Neutrophil (primary cell): ENCODE results near the gene C1orf35.
A peak's percentile ranks its signal among the peaks of the same experiment; 100 is the strongest.

Experiments
- H3K27ac ChIP-seq: fragments of 200-600 bp; sonication (generic); 2 replicates; pipeline ENCODE4 v1.5.1; 2016; ENCODE audit warnings: mild to moderate bottlenecking, moderate library complexity
- H3K27me3 ChIP-seq: fragments of 200-600 bp; sonication (generic); 2 replicates; pipeline ENCODE4 v1.6.0; 2016; ENCODE audit warnings: mild to moderate bottlenecking
- H3K36me3 ChIP-seq: fragments of 200-600 bp; sonication (generic); 2 replicates; pipeline ENCODE4 v1.5.1; 2017
- H3K4me1 ChIP-seq, 2 experiments: fragments of 200-600 bp in 1 of 2; sonication (generic) in 1 of 2; 1 replicate in 1 of 2; 2 replicates in 1 of 2; pipeline versions ENCODE4 v1.5.1 to v1.6.1; 2013 to 2016; ENCODE audit warnings: low read depth in 1 of 2, low read length in 1 of 2, mild to moderate bottlenecking in 1 of 2, moderate library complexity in 1 of 2; ENCODE audit not compliant: control insufficient read depth in 1 of 2, insufficient read depth in 1 of 2
- H3K4me3 ChIP-seq, 2 experiments: fragments of 200-600 bp in 1 of 2; sonication (generic) in 1 of 2; 1 replicate in 1 of 2; 2 replicates in 1 of 2; pipeline ENCODE4 v1.5.1; 2013 to 2016; ENCODE audit warnings: low read depth in 1 of 2, low read length in 1 of 2, mild to moderate bottlenecking in 1 of 2, moderate library complexity in 1 of 2
- H3K9me3 ChIP-seq: fragments of 200-600 bp; sonication (generic); 2 replicates; pipeline ENCODE4 v1.5.1; 2016
- TF ChIP-seq, protein P1 (sequence below): fragments of 200-600 bp; sonication (generic); IDR thresholded peaks from 2 replicates; pipeline ENCODE4 v1.5.1; 2016; ENCODE audit warnings: antibody characterized with exemption

C1orf35 gene

GRCh38 chr1:228101994-228102790, 933 bp downstream of the C1orf35 start:
- Histone ChIP-seq H3K27me3 (no peaks in the 10 kb centered on the region), H3K27ac (peak overlapping the region; percentile 93), H3K4me1 (peaks cover 29 to 35% of the 10 kb centered on the region in 2 experiments), H3K36me3 (peaks cover 46% of the 10 kb centered on the region), H3K9me3 (no peaks in the 10 kb centered on the region), H3K4me3 (peak overlapping the region; percentile 92 to 97)
- TF ChIP-seq, protein P1, sequence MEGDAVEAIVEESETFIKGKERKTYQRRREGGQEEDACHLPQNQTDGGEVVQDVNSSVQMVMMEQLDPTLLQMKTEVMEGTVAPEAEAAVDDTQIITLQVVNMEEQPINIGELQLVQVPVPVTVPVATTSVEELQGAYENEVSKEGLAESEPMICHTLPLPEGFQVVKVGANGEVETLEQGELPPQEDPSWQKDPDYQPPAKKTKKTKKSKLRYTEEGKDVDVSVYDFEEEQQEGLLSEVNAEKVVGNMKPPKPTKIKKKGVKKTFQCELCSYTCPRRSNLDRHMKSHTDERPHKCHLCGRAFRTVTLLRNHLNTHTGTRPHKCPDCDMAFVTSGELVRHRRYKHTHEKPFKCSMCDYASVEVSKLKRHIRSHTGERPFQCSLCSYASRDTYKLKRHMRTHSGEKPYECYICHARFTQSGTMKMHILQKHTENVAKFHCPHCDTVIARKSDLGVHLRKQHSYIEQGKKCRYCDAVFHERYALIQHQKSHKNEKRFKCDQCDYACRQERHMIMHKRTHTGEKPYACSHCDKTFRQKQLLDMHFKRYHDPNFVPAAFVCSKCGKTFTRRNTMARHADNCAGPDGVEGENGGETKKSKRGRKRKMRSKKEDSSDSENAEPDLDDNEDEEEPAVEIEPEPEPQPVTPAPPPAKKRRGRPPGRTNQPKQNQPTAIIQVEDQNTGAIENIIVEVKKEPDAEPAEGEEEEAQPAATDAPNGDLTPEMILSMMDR = peak; percentile 5

DNA sequence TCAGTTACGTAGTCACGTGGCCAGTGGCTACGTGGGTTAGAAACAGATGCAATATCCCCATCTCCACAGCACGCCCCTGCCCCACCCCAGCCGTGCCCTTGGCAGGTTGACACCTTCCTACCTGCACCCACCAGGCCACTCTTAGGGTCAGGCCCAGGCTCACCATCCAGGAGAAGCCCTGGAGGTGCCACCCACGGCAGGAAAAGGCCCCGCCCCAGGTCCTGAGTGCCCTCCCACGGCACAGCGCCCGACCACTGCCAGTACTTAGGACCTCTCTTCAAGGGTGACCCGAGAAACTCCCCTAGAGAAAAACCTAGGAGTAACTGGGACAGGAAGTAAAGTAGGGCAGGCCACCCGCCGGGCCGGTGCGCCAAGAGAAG, 1.5 kb downstream of the C1orf35 start:
- no peaks in the 10 kb centered on the region for H3K9me3 ChIP-seq
- peak overlapping the region; percentile 92 to 97 for H3K4me3 ChIP-seq
- TF ChIP-seq, protein P1 = no peak
- H3K27me3 ChIP-seq = no peaks in the 10 kb centered on the region
- peaks cover 47% of the 10 kb centered on the region for H3K36me3 ChIP-seq
- peak overlapping the region; percentile 93 for H3K27ac ChIP-seq
- peaks cover 29 to 35% of the 10 kb centered on the region in 2 experiments for H3K4me1 ChIP-seq

GRCh38 chr1:228100822-228101613, 2.1 kb downstream of the C1orf35 start:
- peak overlapping the region; percentile 93 for H3K27ac ChIP-seq
- peak overlapping the region; percentile 92 to 97 for H3K4me3 ChIP-seq
- peaks cover 41% of the 10 kb centered on the region for H3K36me3 ChIP-seq
- H3K27me3 ChIP-seq = no peaks in the 10 kb centered on the region
- TF ChIP-seq, protein P1 = no peak
- H3K4me1 ChIP-seq = peaks cover 29 to 35% of the 10 kb centered on the region in 2 experiments
- no peaks in the 10 kb centered on the region for H3K9me3 ChIP-seq

GRCh38 chr1:228099331-228099732, 3.8 kb downstream of the C1orf35 start:
- Histone ChIP-seq H3K4me3 (no peak overlapping the region), H3K27ac (peak overlapping the region; percentile 10), H3K27me3 (no peaks in the 10 kb centered on the region), H3K9me3 (no peaks in the 10 kb centered on the region), H3K36me3 (peaks cover 38% of the 10 kb centered on the region), H3K4me1 (peaks cover 31 to 35% of the 10 kb centered on the region in 2 experiments)
- TF ChIP-seq, protein P1 = no peak

DNA sequence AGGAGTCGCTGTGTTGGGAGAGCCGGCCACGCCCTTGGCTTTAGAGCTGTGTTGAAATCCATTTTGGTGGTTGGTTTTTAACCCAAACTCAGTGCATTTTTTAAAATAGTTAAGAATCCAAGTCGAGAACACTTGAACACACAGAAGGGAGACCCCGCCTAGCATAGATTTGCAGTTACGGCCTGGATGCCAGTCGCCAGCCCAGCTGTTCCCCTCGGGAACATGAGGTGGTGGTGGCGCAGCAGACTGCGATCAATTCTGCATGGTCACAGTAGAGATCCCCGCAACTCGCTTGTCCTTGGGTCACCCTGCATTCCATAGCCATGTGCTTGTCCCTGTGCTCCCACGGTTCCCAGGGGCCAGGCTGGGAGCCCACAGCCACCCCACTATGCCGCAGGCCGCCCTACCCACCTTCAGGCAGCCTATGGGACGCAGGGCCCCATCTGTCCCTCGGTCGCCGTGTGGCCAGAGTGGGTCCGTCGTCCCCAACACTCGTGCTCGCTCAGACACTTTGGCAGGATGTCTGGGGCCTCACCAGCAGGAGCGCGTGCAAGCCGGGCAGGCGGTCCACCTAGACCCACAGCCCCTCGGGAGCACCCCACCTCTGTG, 4.7 kb downstream of the C1orf35 start:
- no peak overlapping the region for H3K27ac ChIP-seq
- TF ChIP-seq, protein P1 = no peak
- no peaks in the 10 kb centered on the region for H3K27me3 ChIP-seq
- H3K4me3 ChIP-seq = no peak overlapping the region
- H3K4me1 ChIP-seq = peaks cover 22 to 26% of the 10 kb centered on the region in 2 experiments
- no peaks in the 10 kb centered on the region for H3K9me3 ChIP-seq
- peaks cover 38% of the 10 kb centered on the region for H3K36me3 ChIP-seq
